Fibroblast of the aortic adventitia (primary cell): Measurements from ENCODE around the gene PINLYP. TPM values are rescaled to one million over a fixed set of nuclear protein-coding genes. Genes with fewer than 3 reads are reported as not detected.
"Not testable (repeated sequence)": the region's sequence is repeated elsewhere in the genome, so short reads cannot be mapped to it uniquely, and the experiment has no call there.

Source experiments
- DNase-seq: peaks from one replicate; pipeline ENCODE4 v3.0.0-alpha.2; 2010; ENCODE audit warnings: low read depth
- H3K4me3 ChIP-seq: 2 replicates; pipeline ENCODE4 v1.5.1; 2011; ENCODE audit warnings: low read depth, mild to moderate bottlenecking, control low read depth, low read length, moderate library complexity
- CTCF ChIP-seq: IDR thresholded peaks from 2 replicates; pipeline ENCODE4 v1.5.1; 2011; ENCODE audit warnings: mild to moderate bottlenecking, low read length, control low read depth, inconsistent platforms; ENCODE audit not compliant: insufficient read depth
- total RNA-seq: library from RNA; depleted of rRNA; stranded (reverse); fragments of >200 nt; gene quantifications from 2 replicates; pipeline ENCODE4 v1.2.3, GENCODE V29; 2012; ENCODE audit warnings: low replicate concordance

PINLYP gene
- total RNA-seq, 1 donor, result 6.4 TPM

- H3K4me3 ChIP-seq, result no peak overlapping the region
- DNase-seq, result no peak
- no peak for TF ChIP-seq CTCF
These were observed 5.9 kb downstream of the PINLYP start for GRCh38 chr19:43581467-43581866.

GRCh38 chr19:43582495-43582894 lies 6.9 kb downstream of the PINLYP start:
- H3K4me3 ChIP-seq, result no peak overlapping the region
- DNase-seq, result no peak
- no peak for TF ChIP-seq CTCF

DNA sequence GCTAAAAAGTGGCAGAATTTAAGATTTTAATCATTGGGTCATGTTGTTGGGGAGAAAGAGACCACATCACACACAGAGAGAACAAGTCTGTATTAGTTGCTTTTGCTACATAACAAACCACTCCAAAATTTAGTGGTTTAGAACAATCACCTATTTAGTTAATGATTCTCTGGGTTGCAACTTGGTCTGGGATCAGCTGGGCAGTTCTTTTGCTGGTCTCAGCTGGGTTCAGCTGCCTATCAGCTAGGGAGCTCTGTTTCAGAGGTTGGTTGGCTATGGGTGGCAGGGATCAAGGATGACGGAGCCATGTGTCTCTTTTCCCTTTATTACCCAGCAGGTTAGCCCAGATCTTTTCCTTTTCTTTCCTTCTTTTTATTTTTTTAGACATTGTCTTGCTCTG lies 8.9 kb downstream of the PINLYP start:
- H3K4me3 ChIP-seq, result no peak overlapping the region
- no peak for TF ChIP-seq CTCF
- no peak for DNase-seq

GRCh38 chr19:43586346-43586745 lies 10.7 kb downstream of the PINLYP start:
- TF ChIP-seq CTCF, result no peak
- no peak overlapping the region for H3K4me3 ChIP-seq
- no peak for DNase-seq

DNA sequence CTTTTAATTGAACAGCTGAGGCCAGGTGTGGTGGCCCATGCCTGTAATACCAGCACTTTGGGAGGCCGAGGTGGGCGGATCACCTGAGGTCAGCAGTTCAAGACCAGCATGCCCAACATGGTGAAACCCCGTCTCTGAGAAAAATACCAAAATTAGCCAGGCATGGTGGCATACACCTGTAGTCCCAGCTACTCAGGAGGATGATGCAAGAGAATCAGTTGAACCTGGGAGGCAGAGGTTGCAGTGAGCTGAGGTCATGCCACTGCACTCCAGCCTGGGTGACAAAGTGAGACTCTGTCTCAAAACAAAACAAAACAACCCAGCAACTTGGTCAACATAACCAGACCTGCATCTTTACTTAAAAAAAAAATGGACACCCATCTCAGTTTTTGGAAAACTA lies 11.4 kb downstream of the PINLYP start:
- DNase-seq, H3K4me3 ChIP-seq: not testable (repeated sequence)

- no peak for TF ChIP-seq CTCF
- H3K4me3 ChIP-seq, result no peak overlapping the region
- DNase-seq, result no peak
These were observed 13.7 kb downstream of the PINLYP start for GRCh38 chr19:43589277-43589676.

GRCh38 chr19:43589678-43590077 lies 14.1 kb downstream of the PINLYP start:
- H3K4me3 ChIP-seq, result no peak overlapping the region
- DNase-seq, result no peak
- TF ChIP-seq CTCF, result no peak
